GM19240 (cell line): ENCODE results near the gene MAPK8IP2.
A peak's percentile ranks its signal among the peaks of the same experiment; 100 is the strongest.

Experiments used
- DNase-seq: peaks from one replicate; pipeline ENCODE4 v3.0.0; 2011; ENCODE audit warnings: low spot score; ENCODE audit not compliant: insufficient read length

The MAPK8IP2 gene

GRCh38 chr22:50600538-50600937 lies at the start of gene MAPK8IP2:
TSS of gene MAPK8IP2 (plus strand) at chr22:50600793. CDS start at chr22:50600819, 26 bp downstream.
- no peak for DNase-seq

GRCh38 chr22:50551160-50551752 lies 49.3 kb upstream of the MAPK8IP2 start:
- DNase-seq = no peak

- no peak for DNase-seq
These were observed 47.3 kb upstream of the MAPK8IP2 start for GRCh38 chr22:50553310-50553709.

GRCh38 chr22:50556703-50557102 lies 43.9 kb upstream of the MAPK8IP2 start:
- DNase-seq = no peak

- DNase-seq = no peak
These were observed 40.6 kb upstream of the MAPK8IP2 start for GRCh38 chr22:50560034-50560433.

GRCh38 chr22:50561401-50562358 lies 38.9 kb upstream of the MAPK8IP2 start:
- no peak for DNase-seq

- DNase-seq = peak; percentile 95
These were observed 37.8 kb upstream of the MAPK8IP2 start, which contains the start of gene SYCE3 for GRCh38 chr22:50562523-50563412. TSS of gene SYCE3 (minus strand) at chr22:50562919. CDS start at chr22:50556405, 6,514 bp downstream.

GRCh38 chr22:50563413-50564160 lies 37.0 kb upstream of the MAPK8IP2 start:
- DNase-seq = no peak

- DNase-seq = no peak
These were observed 36.3 kb upstream of the MAPK8IP2 start for GRCh38 chr22:50564289-50564688.

- no peak for DNase-seq
These were observed 32.8 kb upstream of the MAPK8IP2 start for GRCh38 chr22:50567721-50568252.

GRCh38 chr22:50568626-50569025 lies 32.0 kb upstream of the MAPK8IP2 start:
- DNase-seq = no peak

- DNase-seq = no peak
These were observed 31.5 kb upstream of the MAPK8IP2 start for GRCh38 chr22:50569041-50569459.

- no peak for DNase-seq
These were observed 30.6 kb upstream of the MAPK8IP2 start for GRCh38 chr22:50569896-50570535.

GRCh38 chr22:50570861-50571260 lies 29.7 kb upstream of the MAPK8IP2 start:
- DNase-seq = no peak

GRCh38 chr22:50571264-50572175 lies 29.1 kb upstream of the MAPK8IP2 start:
- DNase-seq = no peak

GRCh38 chr22:50572965-50573364 lies 27.6 kb upstream of the MAPK8IP2 start:
- no peak for DNase-seq

GRCh38 chr22:50573491-50574382 lies 26.9 kb upstream of the MAPK8IP2 start:
- DNase-seq = no peak

GRCh38 chr22:50574383-50574755 lies 26.2 kb upstream of the MAPK8IP2 start:
- no peak for DNase-seq
